GM15510 (cell line): Measurements from ENCODE around the gene C2orf76.

Experiments
- POLR2A ChIP-seq: IDR thresholded peaks from 3 replicates; pipeline ENCODE4 v1.6.1; 2011; ENCODE audit warnings: borderline replicate concordance; ENCODE audit not compliant: insufficient read length; ENCODE audit errors: extremely low read depth

Gene C2orf76

GRCh38 chr2:119290859-119291587 lies 75.6 kb downstream of the C2orf76 start:
- TF ChIP-seq POLR2A, result no peak

- TF ChIP-seq POLR2A, result no peak
Observed at GRCh38 chr2:119289642-119290041, 77.0 kb downstream of the C2orf76 start.

GRCh38 chr2:119289093-119289492 lies 77.5 kb downstream of the C2orf76 start:
- TF ChIP-seq POLR2A, result no peak

GRCh38 chr2:119288576-119288975 lies 78.1 kb downstream of the C2orf76 start:
- no peak for TF ChIP-seq POLR2A

- TF ChIP-seq POLR2A, result no peak
Observed at GRCh38 chr2:119286661-119287060, 80.0 kb downstream of the C2orf76 start.

GRCh38 chr2:119283873-119284331 lies 82.7 kb downstream of the C2orf76 start:
- TF ChIP-seq POLR2A, result no peak

GRCh38 chr2:119282996-119283511 lies 83.6 kb downstream of the C2orf76 start:
- no peak for TF ChIP-seq POLR2A

- TF ChIP-seq POLR2A, result no peak
Observed at GRCh38 chr2:119282146-119282995, 84.3 kb downstream of the C2orf76 start.

- no peak for TF ChIP-seq POLR2A
Observed at GRCh38 chr2:119280680-119281079, 86.0 kb downstream of the C2orf76 start.

- TF ChIP-seq POLR2A, result no peak
Observed at GRCh38 chr2:119279666-119280065, 87.0 kb downstream of the C2orf76 start.

GRCh38 chr2:119278946-119279345 lies 87.7 kb downstream of the C2orf76 start:
- no peak for TF ChIP-seq POLR2A

GRCh38 chr2:119276864-119277263 lies 89.8 kb downstream of the C2orf76 start:
- TF ChIP-seq POLR2A, result no peak

GRCh38 chr2:119267604-119268003 lies 99.0 kb downstream of the C2orf76 start:
- no peak for TF ChIP-seq POLR2A

GRCh38 chr2:119266091-119266589 lies 100.5 kb downstream of the C2orf76 start:
- TF ChIP-seq POLR2A, result no peak

GRCh38 chr2:119265693-119266066 lies 101.0 kb downstream of the C2orf76 start:
- no peak for TF ChIP-seq POLR2A
